Type B pancreatic cell (in vitro differentiated cells): ENCODE measurements around the gene PPP1R13B. TPM values are rescaled to one million over a fixed set of nuclear protein-coding genes. Genes with fewer than 3 reads are reported as not detected.

ENCODE experiments used
- DNase-seq: peaks from one replicate; pipeline ENCODE4 v3.0.0; 2021; ENCODE audit warnings: mixed read lengths; ENCODE audit not compliant: unreplicated experiment; ENCODE audit errors: extremely low spot score
- H3K27ac Mint-ChIP-seq: 2 replicates; pipeline ENCODE4 v1.8.0; 2021; ENCODE audit warnings: mild to moderate bottlenecking, mixed read lengths
- H3K27me3 Mint-ChIP-seq: 2 replicates; pipeline ENCODE4 v1.8.0; 2021; ENCODE audit warnings: mixed read lengths
- H3K36me3 Mint-ChIP-seq: 2 replicates; pipeline ENCODE4 v1.8.0; 2021; ENCODE audit warnings: mixed read lengths
- H3K4me1 Mint-ChIP-seq: one replicate; pipeline ENCODE4 v1.8.0; 2021; ENCODE audit warnings: mixed read lengths; ENCODE audit not compliant: unreplicated experiment
- H3K4me3 Mint-ChIP-seq: 2 replicates; pipeline ENCODE4 v1.8.0; 2021; ENCODE audit warnings: mild to moderate bottlenecking, mixed read lengths
- H3K9me3 Mint-ChIP-seq: 2 replicates; pipeline ENCODE4 v1.8.0; 2021; ENCODE audit warnings: mixed read lengths
- CTCF ChIP-seq: fragments of 200-600 bp; sonication (generic); conservative IDR thresholded peaks from 2 replicates; pipeline ENCODE4 v1.5.0; 2021; ENCODE audit warnings: antibody characterized with exemption, mild to moderate bottlenecking
- total RNA-seq: library from RNA; stranded (reverse); gene quantifications from 2 replicates; pipeline ENCODE4 v1.2.1, GENCODE V29; 2021; ENCODE audit warnings: low replicate concordance

Gene PPP1R13B
- total RNA-seq, 1 donor from 2014 or later: 20.4 TPM

GRCh38 chr14:103724116-103724515 lies 123.3 kb downstream of the PPP1R13B start:
- no peak for TF ChIP-seq CTCF
- no peaks in the 10 kb centered on the region for H3K27me3 Mint-ChIP-seq
- H3K36me3 Mint-ChIP-seq: peaks cover 3% of the 10 kb centered on the region
- no peak for DNase-seq
- no peak overlapping the region for H3K4me3 Mint-ChIP-seq
- peaks cover 17% of the 10 kb centered on the region for H3K4me1 Mint-ChIP-seq
- H3K9me3 Mint-ChIP-seq: no peaks in the 10 kb centered on the region
- H3K27ac Mint-ChIP-seq: no peak overlapping the region

- H3K4me1 Mint-ChIP-seq: peaks cover 17% of the 10 kb centered on the region
- no peak overlapping the region for H3K4me3 Mint-ChIP-seq
- no peaks in the 10 kb centered on the region for H3K9me3 Mint-ChIP-seq
- no peak for DNase-seq
- no peak for TF ChIP-seq CTCF
- no peak overlapping the region for H3K27ac Mint-ChIP-seq
- H3K27me3 Mint-ChIP-seq: no peaks in the 10 kb centered on the region
- peaks cover 3% of the 10 kb centered on the region for H3K36me3 Mint-ChIP-seq
Measured at GRCh38 chr14:103723748-103724081, 123.7 kb downstream of the PPP1R13B start.

- TF ChIP-seq CTCF: no peak
- no peak for DNase-seq
- Mint-ChIP-seq H3K27ac (no peak overlapping the region), H3K4me1 (peaks cover 36% of the 10 kb centered on the region), H3K36me3 (no peaks in the 10 kb centered on the region), H3K4me3 (no peak overlapping the region), H3K9me3 (no peaks in the 10 kb centered on the region), H3K27me3 (no peaks in the 10 kb centered on the region)
Measured at GRCh38 chr14:103721334-103722120, 125.8 kb downstream of the PPP1R13B start.

GRCh38 chr14:103719751-103720150 lies 127.6 kb downstream of the PPP1R13B start:
- no peak for DNase-seq
- Mint-ChIP-seq H3K4me1 (peaks cover 40% of the 10 kb centered on the region), H3K27ac (peak overlapping the region; percentile 5), H3K4me3 (peak overlapping the region; percentile 63), H3K27me3 (peaks cover 3% of the 10 kb centered on the region), H3K9me3 (no peaks in the 10 kb centered on the region), H3K36me3 (peaks cover 3% of the 10 kb centered on the region)
- TF ChIP-seq CTCF: no peak

GRCh38 chr14:103718572-103718971 lies 128.8 kb downstream of the PPP1R13B start:
- no peak overlapping the region for H3K27ac Mint-ChIP-seq
- peak overlapping the region; percentile 88 for H3K4me3 Mint-ChIP-seq
- DNase-seq: no peak
- TF ChIP-seq CTCF: no peak
- peaks cover 46% of the 10 kb centered on the region for H3K4me1 Mint-ChIP-seq
- H3K36me3 Mint-ChIP-seq: peaks cover 3% of the 10 kb centered on the region
- no peaks in the 10 kb centered on the region for H3K9me3 Mint-ChIP-seq
- peaks cover 3% of the 10 kb centered on the region for H3K27me3 Mint-ChIP-seq
